K562 (cell line): ENCODE results near the gene NAIF1. TPM values are rescaled to one million over a fixed set of nuclear protein-coding genes. Genes with fewer than 3 reads are reported as not detected.
A peak's percentile ranks its signal among the peaks of the same experiment; 100 is the strongest.

ENCODE experiments used
- RFX7 ChIP-seq: fragments of 250-450 bp; sonication (Bioruptor Pico); IDR thresholded peaks from 2 replicates; pipeline ENCODE4 v1.5.1; 2021; ENCODE audit warnings: mild to moderate bottlenecking
- polyA plus RNA-seq, 8 experiments: library from polyadenylated mRNA; depleted of rRNA in 4 of 8; stranded (reverse) in 5 of 8; unstranded in 3 of 8; fragments of >200 nt; fragmentation: Nextera tagmentation in 2 of 8; fragmentation: Illumina TruSeq in 1 of 8; extraction: Ambion mirVana in 2 of 8; extraction: Trizol in 1 of 8; gene quantifications; 2 replicates each; pipeline versions ENCODE4 v1.2.1 to v1.2.3, GENCODE V29; 2011 to 2014; ENCODE audit warnings: inconsistent platforms in 1 of 8, missing spikeins in 1 of 8
- total RNA-seq, 7 experiments: library from RNA; depleted of rRNA in 6 of 7; stranded (reverse); fragments of >200 nt in 6 of 7; fragmentation: Illumina TruSeq in 2 of 7; extraction: Trizol in 2 of 7; gene quantifications; 2 replicates each; pipeline versions ENCODE4 v1.2.1 to v1.2.3, GENCODE V29; 2011 to 2021; ENCODE audit warnings: low replicate concordance in 1 of 7
- TF ChIP-seq, protein P1 (sequence below): fragments of 200-400 bp; formaldehyde crosslinking; IDR thresholded peaks from 2 replicates; pipeline ENCODE4 v1.6.1; 2017; ENCODE audit warnings: mild to moderate bottlenecking, low read depth, low read length, moderate library complexity
- TF ChIP-seq, protein P2 (sequence below), 3 experiments: fragments of 200-800 bp in 1 of 3; fragments of 250-450 bp in 1 of 3; fragments of 450-650 bp in 1 of 3; sonication (Bioruptor Pico) in 1 of 3; sonication (Bioruptor generic) in 1 of 3; formaldehyde crosslinking in 1 of 3; IDR thresholded peaks; 2 replicates each; pipeline versions ENCODE4 v1.6.1 to v1.8.0; 2016 to 2022; ENCODE audit warnings: mild to moderate bottlenecking in 2 of 3, missing genetic modification characterization in 2 of 3, missing compliant biosample characterization in 1 of 3, moderate library complexity in 1 of 3
- TF ChIP-seq, protein P3 (sequence below): fragments of 450-650 bp; formaldehyde crosslinking; IDR thresholded peaks from 2 replicates; pipeline ENCODE4 v1.4.0; 2020; ENCODE audit warnings: mild to moderate bottlenecking, moderate library complexity
- TF ChIP-seq, protein P4 (sequence below): fragments of 450-650 bp; IDR thresholded peaks from 2 replicates; pipeline ENCODE4 v1.6.1; 2017; ENCODE audit warnings: antibody characterized with exemption

The NAIF1 gene
- total and polyA plus RNA-seq, 9 of the 15 experiments (the other 6 are each of a cell fraction or from before 2014, with no cell fraction given): 4.8 to 26.6 (median 17.2) TPM

DNA sequence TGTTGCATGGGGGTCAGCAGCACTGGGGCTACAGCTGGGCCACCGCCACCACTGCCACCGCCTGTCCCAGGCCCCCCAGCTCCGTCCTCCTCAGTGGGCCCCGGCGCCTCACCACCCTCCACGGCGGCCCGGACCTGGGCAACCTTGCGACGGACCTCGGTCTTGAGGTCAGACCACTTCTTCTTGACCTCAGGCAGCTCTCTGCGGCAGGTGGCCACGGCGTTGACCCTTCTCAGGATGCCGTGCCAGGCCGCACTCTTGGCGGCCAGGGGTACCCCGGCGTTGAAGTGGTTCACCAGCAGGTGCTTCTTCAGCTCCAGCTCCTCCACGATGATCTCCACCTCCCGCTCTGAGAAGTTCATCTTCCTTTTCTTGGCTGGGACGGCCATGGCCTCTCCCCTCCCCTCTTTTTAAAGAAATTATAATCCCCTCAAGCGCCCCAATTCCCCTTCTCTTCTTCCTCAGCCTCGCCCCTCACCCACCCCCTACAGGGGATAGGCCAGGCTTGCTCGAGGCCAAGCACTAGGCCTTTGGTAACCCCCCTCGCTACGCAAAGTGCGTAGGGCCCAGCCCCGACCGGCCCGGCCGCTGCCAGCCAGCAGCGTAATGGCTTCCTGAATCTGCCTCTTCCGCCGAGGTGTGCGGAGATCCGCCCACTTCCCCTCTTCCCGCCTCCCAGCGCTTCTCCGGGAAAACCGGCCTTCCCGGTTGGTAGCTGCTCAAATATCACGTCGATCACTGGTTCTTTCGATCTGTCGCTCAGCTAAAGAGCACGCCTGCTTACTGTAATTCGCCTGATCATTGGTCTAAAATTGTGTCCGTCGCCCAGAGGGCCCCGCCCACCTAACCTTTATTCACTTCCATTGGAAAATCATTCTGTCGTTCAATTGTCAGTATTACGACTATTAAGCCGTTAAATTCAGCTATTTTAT, at the start of gene NAIF1 (continued):
- TF ChIP-seq, protein P1, sequence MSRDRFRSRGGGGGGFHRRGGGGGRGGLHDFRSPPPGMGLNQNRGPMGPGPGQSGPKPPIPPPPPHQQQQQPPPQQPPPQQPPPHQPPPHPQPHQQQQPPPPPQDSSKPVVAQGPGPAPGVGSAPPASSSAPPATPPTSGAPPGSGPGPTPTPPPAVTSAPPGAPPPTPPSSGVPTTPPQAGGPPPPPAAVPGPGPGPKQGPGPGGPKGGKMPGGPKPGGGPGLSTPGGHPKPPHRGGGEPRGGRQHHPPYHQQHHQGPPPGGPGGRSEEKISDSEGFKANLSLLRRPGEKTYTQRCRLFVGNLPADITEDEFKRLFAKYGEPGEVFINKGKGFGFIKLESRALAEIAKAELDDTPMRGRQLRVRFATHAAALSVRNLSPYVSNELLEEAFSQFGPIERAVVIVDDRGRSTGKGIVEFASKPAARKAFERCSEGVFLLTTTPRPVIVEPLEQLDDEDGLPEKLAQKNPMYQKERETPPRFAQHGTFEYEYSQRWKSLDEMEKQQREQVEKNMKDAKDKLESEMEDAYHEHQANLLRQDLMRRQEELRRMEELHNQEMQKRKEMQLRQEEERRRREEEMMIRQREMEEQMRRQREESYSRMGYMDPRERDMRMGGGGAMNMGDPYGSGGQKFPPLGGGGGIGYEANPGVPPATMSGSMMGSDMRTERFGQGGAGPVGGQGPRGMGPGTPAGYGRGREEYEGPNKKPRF: peak; percentile 97
- TF ChIP-seq, protein P2, sequence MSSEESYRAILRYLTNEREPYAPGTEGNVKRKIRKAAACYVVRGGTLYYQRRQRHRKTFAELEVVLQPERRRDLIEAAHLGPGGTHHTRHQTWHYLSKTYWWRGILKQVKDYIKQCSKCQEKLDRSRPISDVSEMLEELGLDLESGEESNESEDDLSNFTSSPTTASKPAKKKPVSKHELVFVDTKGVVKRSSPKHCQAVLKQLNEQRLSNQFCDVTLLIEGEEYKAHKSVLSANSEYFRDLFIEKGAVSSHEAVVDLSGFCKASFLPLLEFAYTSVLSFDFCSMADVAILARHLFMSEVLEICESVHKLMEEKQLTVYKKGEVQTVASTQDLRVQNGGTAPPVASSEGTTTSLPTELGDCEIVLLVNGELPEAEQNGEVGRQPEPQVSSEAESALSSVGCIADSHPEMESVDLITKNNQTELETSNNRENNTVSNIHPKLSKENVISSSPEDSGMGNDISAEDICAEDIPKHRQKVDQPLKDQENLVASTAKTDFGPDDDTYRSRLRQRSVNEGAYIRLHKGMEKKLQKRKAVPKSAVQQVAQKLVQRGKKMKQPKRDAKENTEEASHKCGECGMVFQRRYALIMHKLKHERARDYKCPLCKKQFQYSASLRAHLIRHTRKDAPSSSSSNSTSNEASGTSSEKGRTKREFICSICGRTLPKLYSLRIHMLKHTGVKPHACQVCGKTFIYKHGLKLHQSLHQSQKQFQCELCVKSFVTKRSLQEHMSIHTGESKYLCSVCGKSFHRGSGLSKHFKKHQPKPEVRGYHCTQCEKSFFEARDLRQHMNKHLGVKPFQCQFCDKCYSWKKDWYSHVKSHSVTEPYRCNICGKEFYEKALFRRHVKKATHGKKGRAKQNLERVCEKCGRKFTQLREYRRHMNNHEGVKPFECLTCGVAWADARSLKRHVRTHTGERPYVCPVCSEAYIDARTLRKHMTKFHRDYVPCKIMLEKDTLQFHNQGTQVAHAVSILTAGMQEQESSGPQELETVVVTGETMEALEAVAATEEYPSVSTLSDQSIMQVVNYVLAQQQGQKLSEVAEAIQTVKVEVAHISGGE (CRISPR knock-in tag; IDR thresholded peaks at IDR 0.05): no peak
- TF ChIP-seq, protein P3, sequence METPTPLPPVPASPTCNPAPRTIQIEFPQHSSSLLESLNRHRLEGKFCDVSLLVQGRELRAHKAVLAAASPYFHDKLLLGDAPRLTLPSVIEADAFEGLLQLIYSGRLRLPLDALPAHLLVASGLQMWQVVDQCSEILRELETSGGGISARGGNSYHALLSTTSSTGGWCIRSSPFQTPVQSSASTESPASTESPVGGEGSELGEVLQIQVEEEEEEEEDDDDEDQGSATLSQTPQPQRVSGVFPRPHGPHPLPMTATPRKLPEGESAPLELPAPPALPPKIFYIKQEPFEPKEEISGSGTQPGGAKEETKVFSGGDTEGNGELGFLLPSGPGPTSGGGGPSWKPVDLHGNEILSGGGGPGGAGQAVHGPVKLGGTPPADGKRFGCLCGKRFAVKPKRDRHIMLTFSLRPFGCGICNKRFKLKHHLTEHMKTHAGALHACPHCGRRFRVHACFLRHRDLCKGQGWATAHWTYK (CRISPR knock-in tag): no peak
- peak; percentile 26; the same call in 1 of the 2 replicates for TF ChIP-seq RFX7
- TF ChIP-seq, protein P4, sequence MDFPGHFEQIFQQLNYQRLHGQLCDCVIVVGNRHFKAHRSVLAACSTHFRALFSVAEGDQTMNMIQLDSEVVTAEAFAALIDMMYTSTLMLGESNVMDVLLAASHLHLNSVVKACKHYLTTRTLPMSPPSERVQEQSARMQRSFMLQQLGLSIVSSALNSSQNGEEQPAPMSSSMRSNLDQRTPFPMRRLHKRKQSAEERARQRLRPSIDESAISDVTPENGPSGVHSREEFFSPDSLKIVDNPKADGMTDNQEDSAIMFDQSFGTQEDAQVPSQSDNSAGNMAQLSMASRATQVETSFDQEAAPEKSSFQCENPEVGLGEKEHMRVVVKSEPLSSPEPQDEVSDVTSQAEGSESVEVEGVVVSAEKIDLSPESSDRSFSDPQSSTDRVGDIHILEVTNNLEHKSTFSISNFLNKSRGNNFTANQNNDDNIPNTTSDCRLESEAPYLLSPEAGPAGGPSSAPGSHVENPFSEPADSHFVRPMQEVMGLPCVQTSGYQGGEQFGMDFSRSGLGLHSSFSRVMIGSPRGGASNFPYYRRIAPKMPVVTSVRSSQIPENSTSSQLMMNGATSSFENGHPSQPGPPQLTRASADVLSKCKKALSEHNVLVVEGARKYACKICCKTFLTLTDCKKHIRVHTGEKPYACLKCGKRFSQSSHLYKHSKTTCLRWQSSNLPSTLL: no peak
